ENCODE data around the gene UBAC1. TPM values are rescaled to one million over a fixed set of nuclear protein-coding genes. Genes with fewer than 3 reads are reported as not detected.
A peak's percentile ranks its signal among the peaks of the same experiment; 100 is the strongest.

UBAC1 gene
- total and polyA plus RNA-seq, 4 donors: 33.8 to 68.9 (median 61.7) TPM

DNA sequence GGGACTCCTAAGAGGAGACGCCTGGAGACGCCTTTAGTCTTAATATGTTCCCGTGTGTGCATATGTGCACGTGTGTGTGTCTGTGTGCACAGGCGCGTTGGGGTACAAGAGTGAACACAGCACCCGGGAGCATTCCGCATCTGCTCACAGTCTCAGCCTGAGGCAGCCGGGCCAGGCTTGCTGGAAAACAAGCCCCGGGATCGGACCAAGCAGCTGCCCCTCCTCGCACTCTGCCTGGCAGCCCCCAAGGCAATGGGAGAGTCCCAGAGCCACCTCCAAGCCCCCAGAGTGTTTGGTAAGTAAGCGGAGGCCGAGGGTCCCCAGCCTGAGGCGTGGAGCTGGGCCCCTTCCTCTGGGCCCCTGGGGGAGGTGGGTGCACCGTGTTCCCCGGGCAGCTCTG lies 27.3 kb upstream of the UBAC1 start:
- DNase-seq (ENCODE audit: low read depth in 4 of 6, low spot score in 6 of 6): peak in 1 of 6 donors; percentile 45
- Histone ChIP-seq H3K27ac (ENCODE audit: low read depth, low read length) (no peak overlapping the region), H3K4me3 (ENCODE audit: low read depth, low read length) (no peak overlapping the region), H3K9me3 (ENCODE audit: control insufficient read depth, insufficient read depth, low read length) (no peaks in the 10 kb centered on the region), H3K36me3 (ENCODE audit: control insufficient read depth, insufficient read depth, low read length) (no peaks in the 10 kb centered on the region), H3K4me1 (ENCODE audit: control insufficient read depth, insufficient read depth, low read length) (peaks cover 63% of the 10 kb centered on the region), H3K27me3 (ENCODE audit: control insufficient read depth, insufficient read depth, low read length) (no peaks in the 10 kb centered on the region)
- 76% methylated on average over 16 of the region's 17 CpGs for WGBS (ENCODE audit: insufficient coverage)

DNA sequence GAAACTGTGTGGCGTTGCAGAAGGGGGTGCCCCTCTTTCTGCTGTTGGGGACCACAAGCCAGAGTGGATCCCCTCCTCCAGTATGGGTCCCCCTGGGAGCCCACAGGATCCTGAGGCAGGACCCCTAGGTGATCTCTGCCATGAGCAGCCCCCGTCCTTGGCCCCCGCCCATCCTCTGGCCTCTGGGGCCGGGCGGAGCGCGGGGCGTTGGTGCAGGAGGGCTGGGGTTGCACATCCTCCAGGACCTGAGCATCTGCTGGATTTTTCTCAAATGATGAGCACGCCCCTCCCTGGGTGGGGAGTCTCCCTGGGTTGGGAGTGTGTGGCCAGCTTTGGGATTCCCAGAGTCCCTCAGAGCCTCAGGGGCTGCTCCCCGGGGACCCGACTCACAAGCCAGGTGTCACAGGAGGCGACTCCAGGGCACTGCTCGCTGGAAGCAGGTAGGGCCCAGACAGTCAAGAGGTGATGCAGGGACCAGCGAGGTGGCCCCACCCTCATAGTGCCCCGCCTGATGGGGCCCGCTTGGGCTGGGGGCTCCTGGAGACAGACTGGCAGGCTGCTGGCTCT lies 26.7 kb upstream of the UBAC1 start:
- Histone ChIP-seq H3K4me3 (ENCODE audit: low read depth, low read length) (no peak overlapping the region), H3K4me1 (ENCODE audit: control insufficient read depth, insufficient read depth, low read length) (peaks cover 60% of the 10 kb centered on the region), H3K27ac (ENCODE audit: low read depth, low read length) (no peak overlapping the region), H3K27me3 (ENCODE audit: control insufficient read depth, insufficient read depth, low read length) (no peaks in the 10 kb centered on the region), H3K36me3 (ENCODE audit: control insufficient read depth, insufficient read depth, low read length) (no peaks in the 10 kb centered on the region), H3K9me3 (ENCODE audit: control insufficient read depth, insufficient read depth, low read length) (no peaks in the 10 kb centered on the region)
- no peak for DNase-seq (ENCODE audit: low read depth in 4 of 6, low spot score in 6 of 6)
- WGBS (ENCODE audit: insufficient coverage): 95% methylated on average over 15 of the region's 16 CpGs

DNA sequence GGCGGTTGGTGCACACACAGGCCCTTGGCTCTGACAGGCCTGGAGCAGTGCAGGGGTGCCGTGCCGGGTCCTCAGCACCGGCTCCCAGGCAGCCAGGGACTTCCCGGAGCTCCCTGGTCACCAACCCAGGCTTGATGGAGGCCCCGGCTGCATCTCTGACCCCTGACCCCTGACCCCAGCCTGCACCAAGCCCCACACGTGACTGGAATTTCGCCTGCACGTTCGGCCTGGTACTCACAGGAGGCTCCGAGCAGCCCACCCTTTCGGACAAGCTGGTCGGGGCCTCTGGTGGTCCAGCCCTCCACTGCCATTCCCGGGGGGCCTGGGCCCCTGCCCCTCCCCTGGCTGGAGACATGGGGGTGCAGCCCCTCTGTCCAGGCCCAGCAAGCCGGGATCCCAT lies 25.4 kb upstream of the UBAC1 start:
- no peak overlapping the region for H3K27ac ChIP-seq (ENCODE audit: low read depth, low read length)
- no peak for DNase-seq (ENCODE audit: low read depth in 4 of 6, low spot score in 6 of 6)
- H3K36me3 ChIP-seq (ENCODE audit: control insufficient read depth, insufficient read depth, low read length): no peaks in the 10 kb centered on the region
- H3K4me3 ChIP-seq (ENCODE audit: low read depth, low read length): no peak overlapping the region
- peaks cover 57% of the 10 kb centered on the region for H3K4me1 ChIP-seq (ENCODE audit: control insufficient read depth, insufficient read depth, low read length)
- H3K27me3 ChIP-seq (ENCODE audit: control insufficient read depth, insufficient read depth, low read length): no peaks in the 10 kb centered on the region
- 76% methylated on average over 14 of the region's 15 CpGs for WGBS (ENCODE audit: insufficient coverage)
- H3K9me3 ChIP-seq (ENCODE audit: control insufficient read depth, insufficient read depth, low read length): no peaks in the 10 kb centered on the region

DNA sequence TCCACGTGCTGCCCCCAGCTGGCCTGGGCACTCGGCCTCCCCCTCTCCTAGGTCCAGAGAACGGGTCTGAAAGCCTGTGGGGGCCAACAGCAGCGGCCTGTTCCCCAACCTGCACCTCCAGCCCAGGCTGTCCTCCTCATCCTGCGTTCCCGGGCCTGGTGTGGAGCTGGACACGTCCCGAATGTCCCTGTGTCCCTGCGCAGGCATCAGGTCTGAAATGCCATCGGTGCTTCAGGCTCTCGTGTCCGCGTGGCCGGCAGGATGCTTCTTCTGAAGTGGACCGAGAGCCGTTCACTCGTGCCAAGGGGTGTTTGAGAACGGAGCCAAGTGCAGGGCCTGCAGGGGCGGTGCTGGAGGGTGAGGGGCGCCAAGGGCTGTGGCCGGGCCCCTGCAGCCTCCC lies 24.7 kb upstream of the UBAC1 start:
- 83% methylated on average over 21 of the region's 21 CpGs for WGBS (ENCODE audit: insufficient coverage)
- Histone ChIP-seq H3K36me3 (ENCODE audit: control insufficient read depth, insufficient read depth, low read length) (no peaks in the 10 kb centered on the region), H3K27me3 (ENCODE audit: control insufficient read depth, insufficient read depth, low read length) (no peaks in the 10 kb centered on the region), H3K4me3 (ENCODE audit: low read depth, low read length) (no peak overlapping the region), H3K4me1 (ENCODE audit: control insufficient read depth, insufficient read depth, low read length) (peaks cover 58% of the 10 kb centered on the region), H3K9me3 (ENCODE audit: control insufficient read depth, insufficient read depth, low read length) (no peaks in the 10 kb centered on the region), H3K27ac (ENCODE audit: low read depth, low read length) (no peak overlapping the region)
- DNase-seq (ENCODE audit: low read depth in 4 of 6, low spot score in 6 of 6): no peak

DNA sequence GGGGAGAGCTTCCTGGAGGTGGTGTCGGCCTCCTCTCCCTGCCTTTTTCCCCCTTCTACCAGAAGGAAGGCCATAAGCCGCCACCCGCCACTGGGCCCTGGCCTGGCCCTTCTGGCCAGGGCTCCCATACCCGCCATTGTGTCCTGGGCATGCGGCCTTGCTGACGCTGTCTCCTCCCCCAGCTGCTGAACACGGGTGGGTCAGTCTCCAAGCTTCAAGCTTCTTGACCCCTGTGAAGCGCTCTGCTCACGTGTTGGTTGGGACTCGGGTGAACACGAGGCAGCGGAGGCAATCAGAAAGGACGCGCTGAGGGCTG lies 24.2 kb upstream of the UBAC1 start:
- H3K9me3 ChIP-seq (ENCODE audit: control insufficient read depth, insufficient read depth, low read length): no peaks in the 10 kb centered on the region
- H3K27ac ChIP-seq (ENCODE audit: low read depth, low read length): no peak overlapping the region
- H3K27me3 ChIP-seq (ENCODE audit: control insufficient read depth, insufficient read depth, low read length): no peaks in the 10 kb centered on the region
- no peak for DNase-seq (ENCODE audit: low read depth in 4 of 6, low spot score in 6 of 6)
- peaks cover 60% of the 10 kb centered on the region for H3K4me1 ChIP-seq (ENCODE audit: control insufficient read depth, insufficient read depth, low read length)
- 86% methylated on average over 13 of the region's 14 CpGs for WGBS (ENCODE audit: insufficient coverage)
- H3K36me3 ChIP-seq (ENCODE audit: control insufficient read depth, insufficient read depth, low read length): no peaks in the 10 kb centered on the region
- H3K4me3 ChIP-seq (ENCODE audit: low read depth, low read length): no peak overlapping the region

DNA sequence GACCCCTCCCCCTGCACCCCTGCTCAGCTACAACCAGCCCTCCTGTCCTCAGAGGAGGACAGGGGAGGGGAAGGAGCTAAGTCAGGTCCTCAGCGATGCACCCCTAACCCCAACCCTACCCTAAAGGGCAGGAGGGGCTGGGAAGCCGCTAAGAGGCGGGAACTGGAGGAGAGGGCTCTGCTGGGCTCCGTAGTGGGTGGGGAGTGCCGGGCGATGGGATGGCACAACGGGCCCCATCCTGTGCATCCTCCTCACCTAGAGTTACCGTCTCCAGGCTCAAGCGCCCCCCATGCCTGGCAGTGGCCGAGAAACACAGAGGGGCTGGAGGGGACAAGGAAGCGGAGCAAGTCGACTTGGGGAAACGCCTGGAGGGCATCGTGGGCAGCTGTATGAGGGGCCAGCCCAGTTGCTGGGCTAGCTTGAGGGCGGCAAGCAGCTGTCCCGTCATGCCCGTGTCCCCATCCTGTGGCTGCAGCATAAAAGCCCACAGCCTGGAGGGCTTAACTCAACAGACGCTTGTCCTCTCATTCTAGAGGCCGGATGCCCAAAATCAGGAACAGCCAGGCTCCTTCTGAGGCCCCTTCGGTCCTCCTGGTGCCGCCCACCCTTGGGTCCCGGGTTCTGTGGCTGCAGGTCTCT lies 23.0 kb upstream of the UBAC1 start:
- Histone ChIP-seq H3K4me1 (ENCODE audit: control insufficient read depth, insufficient read depth, low read length) (peaks cover 60% of the 10 kb centered on the region), H3K36me3 (ENCODE audit: control insufficient read depth, insufficient read depth, low read length) (no peaks in the 10 kb centered on the region), H3K27ac (ENCODE audit: low read depth, low read length) (no peak overlapping the region), H3K9me3 (ENCODE audit: control insufficient read depth, insufficient read depth, low read length) (no peaks in the 10 kb centered on the region), H3K27me3 (ENCODE audit: control insufficient read depth, insufficient read depth, low read length) (no peaks in the 10 kb centered on the region), H3K4me3 (ENCODE audit: low read depth, low read length) (no peak overlapping the region)
- WGBS (ENCODE audit: insufficient coverage): 77% methylated on average over 13 of the region's 22 CpGs
- no peak for DNase-seq (ENCODE audit: low read depth in 4 of 6, low spot score in 6 of 6)

DNA sequence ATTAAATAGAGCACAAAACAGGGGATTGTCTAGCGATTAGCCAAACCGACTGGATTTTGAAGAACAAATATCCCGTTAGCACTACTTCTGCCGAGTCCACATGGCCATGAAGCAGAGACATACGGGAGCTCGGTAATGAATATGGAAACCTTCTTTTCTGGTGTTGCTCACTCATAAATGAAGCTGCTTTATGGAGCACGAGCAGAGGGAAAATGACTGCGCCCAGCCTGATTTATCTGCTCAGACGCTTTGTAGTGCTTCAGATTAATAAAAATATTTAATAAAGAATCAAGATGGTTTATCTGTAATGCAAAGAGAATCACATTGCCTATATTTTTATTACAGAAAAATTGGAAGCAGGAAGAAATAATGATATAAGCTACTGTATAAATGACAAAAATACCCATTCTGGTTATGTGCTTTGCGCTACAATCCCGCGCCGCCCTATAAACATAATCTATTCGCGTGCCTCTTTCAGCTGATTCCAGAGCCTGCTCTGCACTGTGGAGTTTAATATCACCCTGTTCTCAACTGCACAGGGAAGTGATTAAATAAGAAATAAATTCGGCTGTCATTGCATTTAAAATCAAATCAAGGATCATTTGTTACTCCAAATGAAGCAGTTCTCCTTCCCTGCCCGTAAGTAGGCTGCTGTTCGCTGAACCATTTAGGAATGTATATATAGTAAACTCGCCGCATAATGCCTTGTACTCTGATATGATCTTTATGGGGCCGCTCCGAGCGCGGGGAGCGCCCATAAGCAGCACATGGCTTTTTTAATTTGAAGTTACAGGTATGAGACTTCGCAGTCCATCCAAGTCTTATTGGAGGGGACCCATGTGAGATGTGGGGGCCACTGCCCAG lies 22.3 kb upstream of the UBAC1 start:
- DNase-seq (ENCODE audit: low read depth in 4 of 6, low spot score in 6 of 6): peak in 2 of 6 donors; percentile 83 to 92
- peaks cover 60% of the 10 kb centered on the region for H3K4me1 ChIP-seq (ENCODE audit: control insufficient read depth, insufficient read depth, low read length)
- 66% methylated on average over 9 of the region's 26 CpGs for WGBS (ENCODE audit: insufficient coverage)
- H3K36me3 ChIP-seq (ENCODE audit: control insufficient read depth, insufficient read depth, low read length): no peaks in the 10 kb centered on the region
- no peak overlapping the region for H3K4me3 ChIP-seq (ENCODE audit: low read depth, low read length)
- no peaks in the 10 kb centered on the region for H3K9me3 ChIP-seq (ENCODE audit: control insufficient read depth, insufficient read depth, low read length)
- H3K27me3 ChIP-seq (ENCODE audit: control insufficient read depth, insufficient read depth, low read length): no peaks in the 10 kb centered on the region
- H3K27ac ChIP-seq (ENCODE audit: low read depth, low read length): no peak overlapping the region

DNA sequence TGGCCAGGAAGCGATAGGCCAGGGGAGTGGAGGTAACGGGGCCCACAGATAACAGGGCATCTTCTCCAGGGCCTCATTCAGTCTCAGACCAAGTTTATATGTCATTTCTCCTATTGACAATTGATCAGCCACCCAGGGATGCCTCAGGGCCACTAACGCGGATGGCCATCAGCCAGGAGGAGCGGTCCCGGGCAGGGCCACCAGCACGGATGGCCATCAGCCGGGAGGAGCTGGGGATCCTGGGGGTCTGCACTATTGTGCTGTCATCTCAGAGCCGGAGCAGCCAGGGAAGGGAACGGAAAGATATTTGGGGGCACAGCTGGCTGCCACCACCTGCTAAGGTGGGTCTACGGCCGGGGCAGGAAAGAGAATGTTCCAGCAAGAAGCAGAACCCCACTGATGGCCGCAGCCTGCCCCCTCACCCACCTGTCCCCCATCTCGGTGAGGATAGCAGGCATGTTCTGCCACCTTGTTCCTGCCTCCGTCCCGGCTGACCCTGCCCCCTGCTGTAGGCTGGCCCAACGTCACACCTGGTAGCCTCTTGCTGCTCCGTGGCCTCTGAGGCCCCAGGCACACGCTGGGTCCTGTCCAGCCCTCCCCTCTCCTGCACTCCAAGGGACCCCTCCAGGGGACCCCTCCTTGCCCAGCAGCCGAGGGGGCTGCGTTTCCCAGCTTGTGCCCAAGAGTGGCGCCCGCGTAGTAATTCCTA lies 21.5 kb upstream of the UBAC1 start:
- WGBS (ENCODE audit: insufficient coverage): 67% methylated on average over 21 of the region's 24 CpGs

DNA sequence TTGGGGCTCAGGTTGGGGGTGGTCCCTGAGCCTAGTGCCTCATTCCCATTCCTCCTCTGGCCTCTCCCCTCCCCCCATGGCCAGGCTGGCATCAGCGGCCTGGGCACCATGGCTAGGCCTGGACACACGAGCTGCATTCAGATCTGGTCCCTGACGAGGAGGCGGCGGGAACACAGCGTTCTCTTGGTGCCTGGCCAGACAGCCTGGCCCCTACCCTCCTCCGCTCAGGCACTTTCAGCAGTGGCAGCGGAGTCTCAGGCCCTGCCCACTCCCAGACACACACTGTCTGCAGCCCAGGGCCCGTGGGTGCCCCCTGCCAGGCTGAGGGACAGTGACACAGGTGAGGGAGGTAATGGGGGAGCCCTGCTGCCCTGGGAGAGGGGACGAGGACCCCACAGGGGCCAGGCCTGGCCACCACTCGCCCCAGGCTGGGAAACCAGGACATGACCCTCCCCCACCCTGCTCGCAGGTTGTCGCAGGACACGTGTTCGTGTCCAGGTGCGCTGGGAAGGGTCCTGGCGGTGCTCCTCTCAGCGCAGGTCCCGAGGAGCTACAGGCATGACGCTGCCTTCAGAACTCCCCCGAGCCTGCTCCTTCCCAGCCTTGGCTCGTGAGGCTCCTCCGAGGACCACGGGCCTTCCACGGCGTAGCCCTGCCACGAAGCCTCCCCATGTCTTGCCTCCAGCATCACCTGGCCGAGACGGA lies 19.9 kb upstream of the UBAC1 start:
- 77% methylated on average over 15 of the region's 29 CpGs for WGBS (ENCODE audit: insufficient coverage)
- peak in 2 of 6 donors; percentile 66 to 76 for DNase-seq (ENCODE audit: low read depth in 4 of 6, low spot score in 6 of 6)
- no peaks in the 10 kb centered on the region for H3K9me3 ChIP-seq (ENCODE audit: control insufficient read depth, insufficient read depth, low read length)
- no peaks in the 10 kb centered on the region for H3K27me3 ChIP-seq (ENCODE audit: control insufficient read depth, insufficient read depth, low read length)
- H3K27ac ChIP-seq (ENCODE audit: low read depth, low read length): peak overlapping the region; percentile 7
- no peak overlapping the region for H3K4me3 ChIP-seq (ENCODE audit: low read depth, low read length)
- no peaks in the 10 kb centered on the region for H3K36me3 ChIP-seq (ENCODE audit: control insufficient read depth, insufficient read depth, low read length)
- H3K4me1 ChIP-seq (ENCODE audit: control insufficient read depth, insufficient read depth, low read length): peaks cover 64% of the 10 kb centered on the region

More for the DNA sequence above, 21.5 kb upstream of the UBAC1 start:
- H3K36me3 ChIP-seq (ENCODE audit: control insufficient read depth, insufficient read depth, low read length): no peaks in the 10 kb centered on the region
- H3K27ac ChIP-seq (ENCODE audit: low read depth, low read length): no peak overlapping the region
- H3K4me1 ChIP-seq (ENCODE audit: control insufficient read depth, insufficient read depth, low read length): peaks cover 54% of the 10 kb centered on the region
- DNase-seq (ENCODE audit: low read depth in 4 of 6, low spot score in 6 of 6): no peak
- no peaks in the 10 kb centered on the region for H3K9me3 ChIP-seq (ENCODE audit: control insufficient read depth, insufficient read depth, low read length)
- H3K4me3 ChIP-seq (ENCODE audit: low read depth, low read length): no peak overlapping the region
- H3K27me3 ChIP-seq (ENCODE audit: control insufficient read depth, insufficient read depth, low read length): no peaks in the 10 kb centered on the region
